GM12878 (cell line): ENCODE measurements around the gene PDSS1. TPM values are rescaled to one million over a fixed set of nuclear protein-coding genes. Genes with fewer than 3 reads are reported as not detected.
A peak's percentile ranks its signal among the peaks of the same experiment; 100 is the strongest.

Experiments
- ATAC-seq: fragments of 200-7000 bp; cut with Tn5 transposase; 3 replicates; pipeline ENCODE4 v1.9.1; 2020; ENCODE audit warnings: mild to moderate bottlenecking, moderate library complexity
- BruUV-seq: library from RNA; stranded (reverse); fragments of 400-500 nt; replicated peaks from 2 replicates; lab custom pipeline; 2021; lab: Mats Ljungman, UMichigan
- CTCF ChIA-PET: fragments of 300-600 bp; sonication (Branson Sonifier 250); formaldehyde crosslinking; extraction: SDS; loops from one replicate; lab custom pipeline; 2021; ENCODE audit warnings: inconsistent platforms; lab: Yijun Ruan, JAX
- POLR2A ChIA-PET: fragments of 350-600 bp; formaldehyde crosslinking; extraction: SDS; loops from one replicate; lab custom pipeline; 2021; ENCODE audit warnings: inconsistent platforms; lab: Charles Lee
- RAD21 ChIA-PET: fragments of 300-600 bp; sonication (Branson Sonifier 250); formaldehyde crosslinking; loops from one replicate; lab custom pipeline; 2023; ENCODE audit warnings: antibody characterized with exemption; ENCODE audit not compliant: unreplicated experiment; lab: Charles Lee
- SMC1A ChIA-PET: fragments of 300-600 bp; sonication (Branson Sonifier 250); formaldehyde crosslinking; loops from one replicate; lab custom pipeline; 2023; ENCODE audit not compliant: unreplicated experiment, uncharacterized antibody; lab: Charles Lee
- DNase-seq: peaks from one replicate; pipeline ENCODE4 v3.0.0-alpha.2; 2011; ENCODE audit warnings: low read depth, low spot score
- FAIRE-seq: peaks from 3 replicates; lab custom pipeline; 2011; peaks lifted over from hg19 to GRCh38; lab: Jason Lieb, UNC
- H2AFZ ChIP-seq: 2 replicates; pipeline ENCODE4 v1.6.0; 2011; ENCODE audit warnings: low read depth, low read length, control low read depth; ENCODE audit not compliant: control insufficient read depth
- H3K27ac ChIP-seq: 2 replicates; pipeline ENCODE4 v1.5.1; 2011; ENCODE audit warnings: control low read depth; ENCODE audit not compliant: control insufficient read depth, insufficient read depth
- H3K27me3 ChIP-seq, 2 experiments: replicated peaks in 1 of 2; 2 replicates each; pipeline versions ENCODE4 v1.6.0 to v1.6.1; 2011; ENCODE audit warnings: low read length in 1 of 2; ENCODE audit not compliant: control insufficient read depth in 2 of 2, insufficient read depth in 2 of 2
- H3K36me3 ChIP-seq, 2 experiments: 2 replicates each; pipeline ENCODE4 v1.5.1; 2011; ENCODE audit warnings: low read length in 1 of 2; ENCODE audit not compliant: control insufficient read depth in 2 of 2, insufficient read depth in 2 of 2
- H3K4me1 ChIP-seq: 2 replicates; pipeline ENCODE4 v1.6.1; 2011; ENCODE audit warnings: mild to moderate bottlenecking, low read length, moderate library complexity, mixed read lengths; ENCODE audit not compliant: control insufficient read depth, insufficient read depth
- H3K4me2 ChIP-seq: 2 replicates; pipeline ENCODE4 v1.6.0; 2011; ENCODE audit warnings: control low read depth; ENCODE audit not compliant: control insufficient read depth, insufficient read depth
- H3K4me3 ChIP-seq: fragments of 200-600 bp; sonication (generic); 2 replicates; pipeline ENCODE4 v1.5.1; 2016
- H3K79me2 ChIP-seq: 2 replicates; pipeline ENCODE4 v1.6.0; 2011; ENCODE audit warnings: low read length; ENCODE audit not compliant: control insufficient read depth, insufficient read depth
- H3K9ac ChIP-seq: 2 replicates; pipeline ENCODE4 v1.8.0; 2011; ENCODE audit warnings: low read length, control low read depth, mixed read lengths; ENCODE audit not compliant: control insufficient read depth, insufficient read depth
- H3K9me3 ChIP-seq: replicated peaks from 3 replicates; pipeline ENCODE4 v1.5.1; 2011; ENCODE audit warnings: mild to moderate bottlenecking, low read length; ENCODE audit not compliant: control insufficient read depth, insufficient read depth
- H4K20me1 ChIP-seq: 2 replicates; pipeline ENCODE4 v1.6.0; 2011; ENCODE audit not compliant: control insufficient read depth, insufficient read depth
- DPF2 ChIP-seq: fragments of 450-650 bp; IDR thresholded peaks from 2 replicates; pipeline ENCODE4 v1.6.1; 2017; ENCODE audit warnings: mild to moderate bottlenecking
- EP300 ChIP-seq, 2 experiments: fragments of 150-350 bp in 1 of 2; IDR thresholded peaks; 2 replicates each; pipeline ENCODE4 v1.6.1; 2011 to 2012; ENCODE audit warnings: low read depth in 2 of 2, low read length in 2 of 2, borderline replicate concordance in 1 of 2, improper control_type of control experiment in 1 of 2, inconsistent platforms in 1 of 2; ENCODE audit not compliant: control insufficient read depth in 1 of 2
- HCFC1 ChIP-seq: fragments of 150-350 bp; IDR thresholded peaks from 2 replicates; pipeline ENCODE4 v1.6.1; 2014; ENCODE audit warnings: low read length
- RBBP5 ChIP-seq: fragments of 200-600 bp; sonication (generic); conservative IDR thresholded peaks from 2 replicates; pipeline ENCODE4 v1.6.1; 2016
- STAT1 ChIP-seq: fragments of 450-650 bp; conservative IDR thresholded peaks from 2 replicates; pipeline ENCODE4 v1.6.1; 2014; ENCODE audit warnings: antibody characterized with exemption, mild to moderate bottlenecking
- WGBS: methylation state at CpG from one replicate; pipeline ENCODE4 v1.1.6; 2016; ENCODE audit warnings: low lambda C conversion rate; ENCODE audit not compliant: insufficient replicate concordance, insufficient coverage; ENCODE audit errors: missing lambda C conversion rate; 5-methylcytosine and 5-hydroxymethylcytosine counted together
- in situ Hi-C: fragments of 300-500 bp; cut with MboI; formaldehyde crosslinking; loops from 9 replicates; pipeline ENCODE4 v1.14.3; 2018; ENCODE audit warnings: mixed read lengths
- intact Hi-C: fragments of 100-400 bp; cut with micrococcal nuclease; formaldehyde crosslinking; loops from one replicate; pipeline ENCODE4 v1.14.2; 2022; ENCODE audit not compliant: unreplicated experiment
- polyA plus RNA-seq, 11 experiments: library from polyadenylated mRNA; depleted of rRNA in 4 of 11; unstranded in 6 of 11; stranded (reverse) in 5 of 11; fragments of >200 nt; fragmentation: Nextera tagmentation in 4 of 11; fragmentation: Illumina TruSeq in 1 of 11; extraction: Ambion mirVana in 4 of 11; extraction: Trizol in 1 of 11; gene quantifications; 1 replicate in 1 of 11; 2 replicates in 10 of 11; pipeline versions ENCODE4 v1.2.1 to v1.2.3, GENCODE V29; 2011 to 2016; ENCODE audit warnings: inconsistent platforms in 2 of 11, missing spikeins in 2 of 11, low read depth in 1 of 11
- total RNA-seq, 4 experiments: library from RNA; depleted of rRNA in 3 of 4; stranded (reverse); fragments of >200 nt in 3 of 4; fragmentation: Illumina TruSeq in 1 of 4; extraction: Trizol in 1 of 4; gene quantifications; 2 replicates each; pipeline versions ENCODE4 v1.2.1 to v1.2.3, GENCODE V29; 2013 to 2021
- TF ChIP-seq, protein P1 (sequence below): fragments of 450-650 bp; IDR thresholded peaks from 2 replicates; pipeline ENCODE4 v1.6.1; 2016; ENCODE audit warnings: mild to moderate bottlenecking
- TF ChIP-seq, protein P2 (sequence below): fragments of 150-350 bp; IDR thresholded peaks from 2 replicates; pipeline ENCODE4 v1.6.1; 2014; ENCODE audit warnings: mild to moderate bottlenecking, low read depth, low read length
- TF ChIP-seq, protein P3 (sequence below): fragments of 450-650 bp; IDR thresholded peaks from 2 replicates; pipeline ENCODE4 v1.6.1; 2017; ENCODE audit warnings: mild to moderate bottlenecking, moderate library complexity
- TF ChIP-seq, protein P4 (sequence below): fragments of 450-650 bp; IDR thresholded peaks from 2 replicates; pipeline ENCODE4 v1.6.1; 2017; ENCODE audit warnings: mild to moderate bottlenecking, low read depth, inconsistent platforms; ENCODE audit not compliant: poor library complexity, severe bottlenecking
- TF ChIP-seq, protein P5 (sequence below): fragments of 450-650 bp; IDR thresholded peaks from 2 replicates; pipeline ENCODE4 v1.6.1; 2018; ENCODE audit warnings: borderline replicate concordance, mild to moderate bottlenecking; ENCODE audit not compliant: partially characterized antibody

PDSS1 gene
- total and polyA plus RNA-seq, 10 of the 15 experiments (the other 5 are each of a cell fraction or from before 2014, with no cell fraction given) = 12.2 to 48.2 (median 35.9) TPM

DNA sequence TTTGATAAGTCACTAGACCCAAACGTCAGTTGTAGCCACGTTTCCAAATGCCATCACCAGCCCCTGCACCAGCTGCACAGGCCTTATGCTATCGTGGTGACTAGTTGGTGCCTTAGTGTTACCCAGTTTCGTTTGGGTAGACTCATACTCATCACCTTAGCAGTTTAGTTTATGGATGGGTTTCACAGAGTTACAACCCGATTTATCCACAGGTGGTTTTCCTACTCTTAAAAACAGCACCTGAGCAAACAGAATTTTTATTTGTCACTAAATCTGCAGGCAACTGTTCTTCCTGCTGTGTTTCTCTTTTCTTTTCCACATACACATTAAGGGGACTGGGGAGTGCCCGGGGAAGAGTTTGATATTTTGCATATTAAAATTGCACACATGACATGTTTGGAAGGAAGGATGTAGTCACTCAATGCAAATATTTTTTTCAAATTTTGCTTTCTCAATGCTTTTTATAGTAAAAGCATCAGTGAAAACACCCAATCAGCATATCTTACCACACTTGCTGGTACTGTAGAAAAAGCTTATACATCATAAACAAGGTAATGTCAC, 41.6 kb downstream of the PDSS1 start:
- ATAC-seq = peak; percentile 62
- TF ChIP-seq DPF2 (no peak), EP300 (IDR thresholded peaks at IDR 0.05; ENCODE audit: borderline replicate concordance in 1 of 2, control insufficient read depth in 1 of 2, low read depth in 2 of 2, low read length in 2 of 2) (no peak), RBBP5 (no peak), STAT1 (no peak), HCFC1 (no peak)
- TF ChIP-seq, protein P1, sequence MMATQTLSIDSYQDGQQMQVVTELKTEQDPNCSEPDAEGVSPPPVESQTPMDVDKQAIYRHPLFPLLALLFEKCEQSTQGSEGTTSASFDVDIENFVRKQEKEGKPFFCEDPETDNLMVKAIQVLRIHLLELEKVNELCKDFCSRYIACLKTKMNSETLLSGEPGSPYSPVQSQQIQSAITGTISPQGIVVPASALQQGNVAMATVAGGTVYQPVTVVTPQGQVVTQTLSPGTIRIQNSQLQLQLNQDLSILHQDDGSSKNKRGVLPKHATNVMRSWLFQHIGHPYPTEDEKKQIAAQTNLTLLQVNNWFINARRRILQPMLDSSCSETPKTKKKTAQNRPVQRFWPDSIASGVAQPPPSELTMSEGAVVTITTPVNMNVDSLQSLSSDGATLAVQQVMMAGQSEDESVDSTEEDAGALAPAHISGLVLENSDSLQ = peak; percentile 30; the same call in 1 of the 2 replicates
- TF ChIP-seq, protein P2, sequence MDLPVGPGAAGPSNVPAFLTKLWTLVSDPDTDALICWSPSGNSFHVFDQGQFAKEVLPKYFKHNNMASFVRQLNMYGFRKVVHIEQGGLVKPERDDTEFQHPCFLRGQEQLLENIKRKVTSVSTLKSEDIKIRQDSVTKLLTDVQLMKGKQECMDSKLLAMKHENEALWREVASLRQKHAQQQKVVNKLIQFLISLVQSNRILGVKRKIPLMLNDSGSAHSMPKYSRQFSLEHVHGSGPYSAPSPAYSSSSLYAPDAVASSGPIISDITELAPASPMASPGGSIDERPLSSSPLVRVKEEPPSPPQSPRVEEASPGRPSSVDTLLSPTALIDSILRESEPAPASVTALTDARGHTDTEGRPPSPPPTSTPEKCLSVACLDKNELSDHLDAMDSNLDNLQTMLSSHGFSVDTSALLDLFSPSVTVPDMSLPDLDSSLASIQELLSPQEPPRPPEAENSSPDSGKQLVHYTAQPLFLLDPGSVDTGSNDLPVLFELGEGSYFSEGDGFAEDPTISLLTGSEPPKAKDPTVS = no peak
- TF ChIP-seq, protein P3, sequence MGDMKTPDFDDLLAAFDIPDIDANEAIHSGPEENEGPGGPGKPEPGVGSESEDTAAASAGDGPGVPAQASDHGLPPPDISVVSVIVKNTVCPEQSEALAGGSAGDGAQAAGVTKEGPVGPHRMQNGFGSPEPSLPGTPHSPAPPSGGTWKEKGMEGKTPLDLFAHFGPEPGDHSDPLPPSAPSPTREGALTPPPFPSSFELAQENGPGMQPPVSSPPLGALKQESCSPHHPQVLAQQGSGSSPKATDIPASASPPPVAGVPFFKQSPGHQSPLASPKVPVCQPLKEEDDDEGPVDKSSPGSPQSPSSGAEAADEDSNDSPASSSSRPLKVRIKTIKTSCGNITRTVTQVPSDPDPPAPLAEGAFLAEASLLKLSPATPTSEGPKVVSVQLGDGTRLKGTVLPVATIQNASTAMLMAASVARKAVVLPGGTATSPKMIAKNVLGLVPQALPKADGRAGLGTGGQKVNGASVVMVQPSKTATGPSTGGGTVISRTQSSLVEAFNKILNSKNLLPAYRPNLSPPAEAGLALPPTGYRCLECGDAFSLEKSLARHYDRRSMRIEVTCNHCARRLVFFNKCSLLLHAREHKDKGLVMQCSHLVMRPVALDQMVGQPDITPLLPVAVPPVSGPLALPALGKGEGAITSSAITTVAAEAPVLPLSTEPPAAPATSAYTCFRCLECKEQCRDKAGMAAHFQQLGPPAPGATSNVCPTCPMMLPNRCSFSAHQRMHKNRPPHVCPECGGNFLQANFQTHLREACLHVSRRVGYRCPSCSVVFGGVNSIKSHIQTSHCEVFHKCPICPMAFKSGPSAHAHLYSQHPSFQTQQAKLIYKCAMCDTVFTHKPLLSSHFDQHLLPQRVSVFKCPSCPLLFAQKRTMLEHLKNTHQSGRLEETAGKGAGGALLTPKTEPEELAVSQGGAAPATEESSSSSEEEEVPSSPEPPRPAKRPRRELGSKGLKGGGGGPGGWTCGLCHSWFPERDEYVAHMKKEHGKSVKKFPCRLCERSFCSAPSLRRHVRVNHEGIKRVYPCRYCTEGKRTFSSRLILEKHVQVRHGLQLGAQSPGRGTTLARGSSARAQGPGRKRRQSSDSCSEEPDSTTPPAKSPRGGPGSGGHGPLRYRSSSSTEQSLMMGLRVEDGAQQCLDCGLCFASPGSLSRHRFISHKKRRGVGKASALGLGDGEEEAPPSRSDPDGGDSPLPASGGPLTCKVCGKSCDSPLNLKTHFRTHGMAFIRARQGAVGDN = peak; percentile 34; the same call in 1 of the 2 replicates
- TF ChIP-seq, protein P4, sequence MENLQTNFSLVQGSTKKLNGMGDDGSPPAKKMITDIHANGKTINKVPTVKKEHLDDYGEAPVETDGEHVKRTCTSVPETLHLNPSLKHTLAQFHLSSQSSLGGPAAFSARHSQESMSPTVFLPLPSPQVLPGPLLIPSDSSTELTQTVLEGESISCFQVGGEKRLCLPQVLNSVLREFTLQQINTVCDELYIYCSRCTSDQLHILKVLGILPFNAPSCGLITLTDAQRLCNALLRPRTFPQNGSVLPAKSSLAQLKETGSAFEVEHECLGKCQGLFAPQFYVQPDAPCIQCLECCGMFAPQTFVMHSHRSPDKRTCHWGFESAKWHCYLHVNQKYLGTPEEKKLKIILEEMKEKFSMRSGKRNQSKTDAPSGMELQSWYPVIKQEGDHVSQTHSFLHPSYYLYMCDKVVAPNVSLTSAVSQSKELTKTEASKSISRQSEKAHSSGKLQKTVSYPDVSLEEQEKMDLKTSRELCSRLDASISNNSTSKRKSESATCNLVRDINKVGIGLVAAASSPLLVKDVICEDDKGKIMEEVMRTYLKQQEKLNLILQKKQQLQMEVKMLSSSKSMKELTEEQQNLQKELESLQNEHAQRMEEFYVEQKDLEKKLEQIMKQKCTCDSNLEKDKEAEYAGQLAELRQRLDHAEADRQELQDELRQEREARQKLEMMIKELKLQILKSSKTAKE = no peak
- TF ChIP-seq, protein P5, sequence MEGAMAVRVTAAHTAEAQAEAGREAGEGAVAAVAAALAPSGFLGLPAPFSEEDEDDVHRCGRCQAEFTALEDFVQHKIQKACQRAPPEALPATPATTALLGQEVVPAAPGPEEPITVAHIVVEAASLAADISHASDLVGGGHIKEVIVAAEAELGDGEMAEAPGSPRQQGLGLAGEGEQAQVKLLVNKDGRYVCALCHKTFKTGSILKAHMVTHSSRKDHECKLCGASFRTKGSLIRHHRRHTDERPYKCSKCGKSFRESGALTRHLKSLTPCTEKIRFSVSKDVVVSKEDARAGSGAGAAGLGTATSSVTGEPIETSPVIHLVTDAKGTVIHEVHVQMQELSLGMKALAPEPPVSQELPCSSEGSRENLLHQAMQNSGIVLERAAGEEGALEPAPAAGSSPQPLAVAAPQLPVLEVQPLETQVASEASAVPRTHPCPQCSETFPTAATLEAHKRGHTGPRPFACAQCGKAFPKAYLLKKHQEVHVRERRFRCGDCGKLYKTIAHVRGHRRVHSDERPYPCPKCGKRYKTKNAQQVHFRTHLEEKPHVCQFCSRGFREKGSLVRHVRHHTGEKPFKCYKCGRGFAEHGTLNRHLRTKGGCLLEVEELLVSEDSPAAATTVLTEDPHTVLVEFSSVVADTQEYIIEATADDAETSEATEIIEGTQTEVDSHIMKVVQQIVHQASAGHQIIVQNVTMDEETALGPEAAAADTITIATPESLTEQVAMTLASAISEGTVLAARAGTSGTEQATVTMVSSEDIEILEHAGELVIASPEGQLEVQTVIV = no peak

More for the DNA sequence above, 41.6 kb downstream of the PDSS1 start:
- FAIRE-seq (no peak), DNase-seq (no peak)
- in situ Hi-C loops = no loop called here
- ChIA-PET RAD21 (interaction anchor here (0.7 to 2.9 kb wide), 9 partner anchors 13 to 143 kb away, joined by 3 to 11 read pairs (median 4); partner anchors contain the start of gene ABI1), POLR2A (interaction anchor here (0.8 to 2.4 kb wide), 5 partner anchors 12 to 122 kb away, joined by 3 to 15 read pairs (median 7); partner anchors contain the start of gene ABI1), SMC1A (interaction anchor here (0.9 to 1.9 kb wide), 7 partner anchors 13 to 123 kb away, joined by 3 to 11 read pairs (median 5); partner anchors contain the start of gene ABI1), CTCF (interaction anchor here (0.9 to 1.1 kb wide), 3 partner anchors 41 to 143 kb away, joined by 3 to 5 read pairs (median 3); partner anchors contain the start of gene ABI1)
- Histone ChIP-seq H2AFZ (no peak overlapping the region), H3K4me2 (peak overlapping the region; percentile 71), H3K4me3 (no peak overlapping the region; the same call in 1 of the 2 replicates), H3K9ac (peak overlapping the region; percentile 25), H3K36me3 (peaks cover 12 to 24% of the 10 kb centered on the region in 2 experiments), H3K27ac (peak overlapping the region; percentile 92), H3K27me3 (no peaks in the 10 kb centered on the region), H3K4me1 (peaks cover 68% of the 10 kb centered on the region), H4K20me1 (no peaks in the 10 kb centered on the region), H3K9me3 (no peaks in the 10 kb centered on the region), H3K79me2 (peaks cover 12% of the 10 kb centered on the region)
- no TSS peak for BruUV-seq
- WGBS = 2% methylated on average over 6 of the region's 6 CpGs
- intact Hi-C loops = loop anchor here (10.0 kb wide), 1 partner anchor 404 kb away; no protein-coding TSS in a partner anchor
